ENCODE measurements around the gene WBP4. TPM values are rescaled to one million over a fixed set of nuclear protein-coding genes. Genes with fewer than 3 reads are reported as not detected.
"Not testable (repeated sequence)": the region's sequence is repeated elsewhere in the genome, so short reads cannot be mapped to it uniquely, and the experiment has no call there.

The WBP4 gene
- total RNA-seq, 1 donor from 2014 or later, result 8.2 TPM

DNA sequence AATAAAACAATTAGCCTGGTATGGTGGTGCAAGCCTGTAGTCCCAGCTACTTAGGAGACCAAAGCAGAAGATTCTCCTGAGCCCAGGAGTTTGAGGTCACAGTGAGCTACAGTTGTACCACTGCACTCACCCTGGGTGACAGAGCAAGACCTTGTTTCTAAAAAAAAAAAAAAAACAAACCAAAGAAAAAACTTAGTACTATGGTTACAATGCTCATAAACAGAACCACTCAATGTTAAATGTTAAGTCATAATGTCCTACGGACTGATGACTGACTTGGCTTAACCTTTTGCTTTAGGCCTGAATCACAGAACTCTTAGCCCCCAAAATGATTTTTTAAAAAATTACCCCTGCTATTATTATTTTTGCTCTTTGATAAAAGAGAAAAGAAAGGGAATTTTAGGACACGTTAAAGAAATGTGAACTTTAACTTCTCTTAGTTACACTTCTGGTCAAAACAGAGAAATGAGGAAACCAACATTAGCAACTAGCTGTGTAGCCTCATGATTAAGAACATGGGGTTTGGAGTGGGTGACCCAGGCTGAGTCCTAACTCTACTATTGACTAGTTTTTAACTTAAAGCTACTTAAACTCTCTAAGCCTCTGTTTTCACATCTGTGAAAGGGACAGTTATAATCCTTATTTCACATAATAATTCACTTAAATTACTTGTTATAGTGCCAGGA lies 28.5 kb upstream of the WBP4 start:
- H3K27ac Mint-ChIP-seq (ENCODE audit: unreplicated experiment), result no peak overlapping the region
- peaks cover 10% of the 10 kb centered on the region for H3K4me1 Mint-ChIP-seq (ENCODE audit: unreplicated experiment)
- no peaks in the 10 kb centered on the region for H3K9me3 Mint-ChIP-seq (ENCODE audit: unreplicated experiment)
- TF ChIP-seq CTCF (IDR thresholded peaks at IDR 0.05; ENCODE audit: unreplicated experiment), result no peak
- H3K27me3 Mint-ChIP-seq (ENCODE audit: unreplicated experiment), result no peaks in the 10 kb centered on the region
- no peak overlapping the region for H3K4me3 Mint-ChIP-seq (ENCODE audit: unreplicated experiment)
- DNase-seq (ENCODE audit: low spot score), result no peak
- no peaks in the 10 kb centered on the region for H3K36me3 Mint-ChIP-seq (ENCODE audit: low read depth, unreplicated experiment)

DNA sequence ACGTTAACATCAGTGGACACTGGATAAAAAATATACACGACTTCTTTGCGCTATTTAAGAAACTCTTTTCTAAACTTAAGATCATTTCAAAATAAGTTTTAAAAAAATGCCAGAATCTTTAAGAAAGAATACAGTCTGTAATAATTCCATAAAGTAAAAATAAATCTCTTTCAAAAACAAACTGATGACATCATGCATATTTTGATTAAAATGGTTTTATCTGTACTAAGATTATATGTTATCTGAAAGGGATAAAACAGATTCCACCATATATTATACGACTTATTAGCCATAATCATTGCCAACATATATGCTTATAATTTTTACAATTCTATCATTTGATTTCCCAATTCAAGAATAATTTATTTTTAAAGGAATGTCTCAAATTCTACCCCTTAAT lies 26.9 kb upstream of the WBP4 start:
- Mint-ChIP-seq H3K36me3 (ENCODE audit: low read depth, unreplicated experiment) (no peaks in the 10 kb centered on the region), H3K27me3 (ENCODE audit: unreplicated experiment) (no peaks in the 10 kb centered on the region), H3K27ac (ENCODE audit: unreplicated experiment) (no peak overlapping the region), H3K9me3 (ENCODE audit: unreplicated experiment) (no peaks in the 10 kb centered on the region), H3K4me1 (ENCODE audit: unreplicated experiment) (peaks cover 7% of the 10 kb centered on the region), H3K4me3 (ENCODE audit: unreplicated experiment) (no peak overlapping the region)
- DNase-seq (ENCODE audit: low spot score), result no peak
- TF ChIP-seq CTCF (IDR thresholded peaks at IDR 0.05; ENCODE audit: unreplicated experiment), result no peak

GRCh38 chr13:41034881-41035280 lies 26.4 kb upstream of the WBP4 start:
- Mint-ChIP-seq H3K4me1 (ENCODE audit: unreplicated experiment) (peaks cover 7% of the 10 kb centered on the region), H3K36me3 (ENCODE audit: low read depth, unreplicated experiment) (no peaks in the 10 kb centered on the region), H3K9me3 (ENCODE audit: unreplicated experiment) (no peaks in the 10 kb centered on the region), H3K27me3 (ENCODE audit: unreplicated experiment) (no peaks in the 10 kb centered on the region), H3K27ac (ENCODE audit: unreplicated experiment) (no peak overlapping the region), H3K4me3 (ENCODE audit: unreplicated experiment) (no peak overlapping the region)
- DNase-seq (ENCODE audit: low spot score), result no peak
- no peak for TF ChIP-seq CTCF (IDR thresholded peaks at IDR 0.05; ENCODE audit: unreplicated experiment)

GRCh38 chr13:41036557-41036956 lies 24.8 kb upstream of the WBP4 start:
- H3K9me3 Mint-ChIP-seq (ENCODE audit: unreplicated experiment); DNase-seq (ENCODE audit: low spot score); H3K27me3 Mint-ChIP-seq (ENCODE audit: unreplicated experiment); H3K36me3 Mint-ChIP-seq (ENCODE audit: low read depth, unreplicated experiment); H3K4me1 Mint-ChIP-seq (ENCODE audit: unreplicated experiment); H3K27ac Mint-ChIP-seq (ENCODE audit: unreplicated experiment); H3K4me3 Mint-ChIP-seq (ENCODE audit: unreplicated experiment): not testable (repeated sequence)

DNA sequence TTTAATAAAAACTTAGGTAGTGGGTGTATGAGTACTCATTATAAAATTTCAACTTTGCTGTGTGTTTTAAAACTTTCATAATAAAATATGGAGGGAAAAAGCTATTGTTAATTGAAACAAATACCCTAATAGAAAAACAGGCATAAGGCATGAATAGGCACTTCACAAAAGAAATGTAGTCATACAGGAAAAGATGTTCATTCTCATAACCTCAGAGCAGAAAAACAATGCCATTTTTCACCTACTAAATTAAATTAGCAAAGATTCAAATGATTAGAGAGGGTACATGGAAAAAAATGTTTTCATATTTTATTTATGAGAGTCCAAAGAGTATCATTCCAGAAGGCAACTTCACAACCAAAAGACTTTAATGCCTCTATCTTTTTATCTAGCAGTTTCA lies 21.6 kb upstream of the WBP4 start:
- Mint-ChIP-seq H3K9me3 (ENCODE audit: unreplicated experiment) (no peaks in the 10 kb centered on the region), H3K4me1 (ENCODE audit: unreplicated experiment) (peaks cover 5% of the 10 kb centered on the region)

More for the DNA sequence above, 21.6 kb upstream of the WBP4 start:
- H3K27me3 Mint-ChIP-seq (ENCODE audit: unreplicated experiment), result no peaks in the 10 kb centered on the region
- no peak overlapping the region for H3K27ac Mint-ChIP-seq (ENCODE audit: unreplicated experiment)
- no peak overlapping the region for H3K4me3 Mint-ChIP-seq (ENCODE audit: unreplicated experiment)
- H3K36me3 Mint-ChIP-seq (ENCODE audit: low read depth, unreplicated experiment), result peaks cover 4% of the 10 kb centered on the region
- TF ChIP-seq CTCF (IDR thresholded peaks at IDR 0.05; ENCODE audit: unreplicated experiment), result no peak
- DNase-seq (ENCODE audit: low spot score), result no peak

Measured in endothelial cell (in vitro differentiated cells).